Measurements from ENCODE around the gene MELK.

DNA sequence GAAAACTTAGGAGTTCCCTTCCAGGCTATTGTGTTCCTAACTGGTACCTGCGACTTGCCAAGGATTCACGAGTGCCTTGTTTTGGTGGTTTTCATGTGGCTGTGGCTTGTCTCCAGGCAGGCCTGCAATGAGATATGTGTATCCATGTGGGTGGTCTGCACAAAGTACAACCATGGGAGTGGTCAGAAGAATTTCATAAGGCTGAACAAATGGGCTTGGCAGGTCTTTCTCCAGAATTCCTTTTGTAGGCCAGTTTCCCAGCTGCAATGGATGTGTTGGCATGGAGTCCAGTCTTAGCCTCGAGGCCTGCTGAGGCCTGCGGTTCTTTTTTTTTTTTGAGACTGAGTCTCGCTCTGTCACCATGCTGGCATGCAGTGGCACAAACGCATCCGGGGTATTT is 28.8 kb upstream of the MELK start:
- TF ChIP-seq, protein P1, sequence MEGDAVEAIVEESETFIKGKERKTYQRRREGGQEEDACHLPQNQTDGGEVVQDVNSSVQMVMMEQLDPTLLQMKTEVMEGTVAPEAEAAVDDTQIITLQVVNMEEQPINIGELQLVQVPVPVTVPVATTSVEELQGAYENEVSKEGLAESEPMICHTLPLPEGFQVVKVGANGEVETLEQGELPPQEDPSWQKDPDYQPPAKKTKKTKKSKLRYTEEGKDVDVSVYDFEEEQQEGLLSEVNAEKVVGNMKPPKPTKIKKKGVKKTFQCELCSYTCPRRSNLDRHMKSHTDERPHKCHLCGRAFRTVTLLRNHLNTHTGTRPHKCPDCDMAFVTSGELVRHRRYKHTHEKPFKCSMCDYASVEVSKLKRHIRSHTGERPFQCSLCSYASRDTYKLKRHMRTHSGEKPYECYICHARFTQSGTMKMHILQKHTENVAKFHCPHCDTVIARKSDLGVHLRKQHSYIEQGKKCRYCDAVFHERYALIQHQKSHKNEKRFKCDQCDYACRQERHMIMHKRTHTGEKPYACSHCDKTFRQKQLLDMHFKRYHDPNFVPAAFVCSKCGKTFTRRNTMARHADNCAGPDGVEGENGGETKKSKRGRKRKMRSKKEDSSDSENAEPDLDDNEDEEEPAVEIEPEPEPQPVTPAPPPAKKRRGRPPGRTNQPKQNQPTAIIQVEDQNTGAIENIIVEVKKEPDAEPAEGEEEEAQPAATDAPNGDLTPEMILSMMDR (IDR thresholded peaks at IDR 0.05; ENCODE audit: low read depth, low read length, poor library complexity, severe bottlenecking) = no peak
- no peak for TF ChIP-seq EZH2phosphoT487 (IDR thresholded peaks at IDR 0.05; ENCODE audit: borderline replicate concordance, low read length)

Data from DOHH2 (cell line).